HG03432 (cell line): ENCODE data around the gene QSOX2.

Source experiments
- ATAC-seq: cut with Tn5 transposase; IDR thresholded peaks from one replicate; pipeline ENCODE4 v1.9.1; 2021; ENCODE audit warnings: mild to moderate bottlenecking, moderate library complexity; ENCODE audit not compliant: unreplicated experiment

QSOX2 gene

GRCh38 chr9:136253246-136254130 lies 7.9 kb upstream of the QSOX2 start:
- ATAC-seq, result no peak

GRCh38 chr9:136252846-136253245 lies 7.2 kb upstream of the QSOX2 start:
- no peak for ATAC-seq

- no peak for ATAC-seq
Observed at GRCh38 chr9:136252281-136252680, 6.7 kb upstream of the QSOX2 start.

GRCh38 chr9:136251264-136252115 lies 5.9 kb upstream of the QSOX2 start:
- no peak for ATAC-seq

GRCh38 chr9:136250676-136251075 lies 5.1 kb upstream of the QSOX2 start:
- no peak for ATAC-seq

DNA sequence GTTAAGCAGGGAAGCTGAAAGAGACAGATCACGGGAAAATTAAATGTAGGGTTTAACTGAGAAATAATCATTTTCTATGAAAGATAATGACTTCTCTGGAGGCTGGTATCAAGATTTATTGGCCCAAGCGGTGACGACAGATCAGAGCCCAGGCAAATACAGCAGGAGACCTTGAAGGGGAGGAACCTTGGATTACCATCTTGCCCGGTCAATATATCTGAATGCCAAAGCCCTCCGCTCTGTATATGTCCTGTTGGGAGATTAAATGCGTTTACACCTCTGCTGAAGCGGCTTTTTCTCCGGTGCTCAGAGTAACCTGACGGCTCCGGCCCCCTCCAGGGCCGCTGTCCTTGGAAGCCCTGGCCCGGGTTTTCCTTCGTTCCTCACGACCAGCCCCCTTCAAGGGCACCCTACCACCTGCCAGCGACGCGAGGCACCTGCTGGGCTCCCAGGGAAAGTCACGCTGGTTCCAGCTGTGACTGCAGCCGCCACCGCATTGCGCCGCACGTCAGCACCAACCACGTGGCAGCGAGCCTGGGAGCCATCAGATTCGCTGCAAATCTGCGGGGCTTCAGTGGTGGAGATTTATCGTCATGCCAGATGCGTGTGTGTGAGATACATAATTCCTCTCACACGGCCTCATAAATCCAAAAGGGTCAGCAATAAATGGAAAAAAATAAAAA lies 4.4 kb upstream of the QSOX2 start:
- no peak for ATAC-seq

DNA sequence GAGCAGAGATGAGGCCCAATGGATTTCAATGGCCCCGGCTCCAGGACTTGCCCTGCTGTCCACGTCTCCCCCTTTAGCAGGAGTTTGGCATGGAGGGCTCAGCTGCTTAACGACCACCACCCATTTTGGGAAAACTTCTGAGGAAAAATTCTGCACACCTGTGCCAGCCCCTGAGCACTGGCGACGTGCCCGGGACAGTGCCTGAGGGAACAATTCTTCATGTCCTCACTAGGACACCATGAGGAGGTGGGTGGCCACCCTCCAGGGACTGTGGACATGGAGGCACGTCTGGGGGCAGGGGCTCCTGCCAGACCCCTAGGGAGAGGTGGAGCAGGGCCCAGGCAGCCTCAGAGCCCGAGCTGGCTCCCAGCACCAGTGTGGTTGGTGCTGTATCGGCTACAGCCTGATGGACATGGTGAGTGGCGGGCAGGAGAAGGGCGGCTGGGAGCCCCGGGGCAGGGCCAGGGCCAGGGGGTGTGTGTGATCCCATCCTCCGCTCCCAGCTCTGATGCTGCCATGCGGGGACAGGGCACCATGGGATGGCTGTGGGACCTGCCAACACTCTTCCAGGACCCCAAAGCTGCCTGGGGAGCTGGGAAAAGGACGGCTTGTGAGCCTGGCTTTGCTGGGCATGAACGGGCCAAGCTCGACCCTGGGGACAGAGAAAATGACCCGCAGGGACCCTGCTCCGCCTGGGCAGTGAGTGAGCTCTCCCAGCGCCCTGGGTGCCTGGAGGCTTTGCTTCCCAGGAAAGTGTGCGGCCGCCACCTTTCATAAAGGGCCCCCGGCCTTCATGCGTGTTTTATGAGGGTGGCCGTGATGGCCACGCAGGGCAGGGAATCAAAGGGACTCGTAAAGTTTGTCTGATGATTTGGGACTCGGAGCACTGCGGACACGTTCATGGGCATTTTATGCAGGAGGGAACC lies 3.6 kb upstream of the QSOX2 start:
- ATAC-seq, result no peak

DNA sequence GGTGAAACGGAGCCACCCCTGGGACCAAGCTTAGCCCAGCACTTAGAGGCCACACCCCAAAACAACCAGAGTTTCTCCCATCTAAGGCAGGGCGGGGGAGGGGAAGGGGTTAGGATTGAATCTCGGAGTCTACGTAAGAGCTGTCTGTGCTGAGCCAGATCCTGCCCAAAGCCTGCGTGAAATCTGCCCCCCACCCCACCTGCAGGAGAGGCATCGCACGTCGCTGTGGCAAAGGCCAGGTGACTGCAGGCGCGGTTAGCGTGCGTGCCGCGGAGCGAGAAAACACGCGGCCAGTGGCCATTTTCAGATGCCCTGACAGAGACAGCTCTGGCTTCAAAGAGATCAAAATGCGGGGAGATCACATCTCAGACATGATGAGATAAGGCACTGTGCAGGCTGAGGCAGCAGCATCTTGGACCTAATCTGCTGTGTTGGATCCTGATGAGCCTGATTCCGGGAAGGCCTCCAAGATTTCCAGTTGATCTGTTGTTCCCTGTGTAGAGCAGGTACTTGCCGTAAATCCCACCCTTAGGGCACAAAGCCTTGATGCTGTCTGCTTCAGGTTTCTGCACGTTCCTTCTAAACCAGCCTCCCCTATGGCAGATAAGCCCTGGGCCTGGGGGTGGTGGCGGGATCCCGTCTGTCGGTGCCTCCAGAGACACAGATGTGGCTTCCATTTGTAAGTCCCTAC lies 2.5 kb upstream of the QSOX2 start:
- no peak for ATAC-seq

GRCh38 chr9:136247551-136247916 lies 1.9 kb upstream of the QSOX2 start:
- no peak for ATAC-seq

DNA sequence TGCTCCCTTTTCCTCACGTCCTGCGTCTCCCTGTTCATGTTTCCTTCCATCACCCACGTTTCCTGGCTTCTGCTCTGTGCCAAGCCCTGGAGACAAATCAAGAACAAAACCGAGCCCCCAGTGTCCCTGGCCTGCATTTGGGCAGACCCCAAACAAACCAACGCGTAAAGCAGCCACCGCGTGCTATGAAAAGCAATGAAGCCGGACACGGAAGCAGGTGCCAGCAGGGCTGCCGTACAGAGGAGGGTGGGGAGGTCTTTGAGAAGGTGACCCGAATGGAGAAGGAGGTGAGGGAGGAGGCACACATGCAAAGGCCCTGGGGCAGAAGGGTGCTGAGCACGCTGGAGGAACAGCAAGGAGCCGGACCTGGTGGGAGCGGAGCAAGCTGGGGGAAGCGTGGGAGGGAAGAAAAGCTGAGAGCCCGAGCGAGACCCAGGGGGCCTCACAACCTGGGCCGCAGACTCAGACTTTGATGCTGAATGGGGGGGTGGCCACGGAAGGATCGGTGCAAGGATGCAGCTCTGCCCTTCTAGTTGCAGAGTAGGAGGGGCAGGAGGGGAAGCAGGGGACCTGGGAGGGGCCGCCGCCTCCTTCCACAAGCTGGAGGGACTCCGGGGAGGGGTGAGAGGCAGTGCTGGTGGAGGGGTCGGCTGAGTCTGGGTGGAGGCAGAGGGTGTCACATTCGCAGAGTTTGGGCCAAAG lies 1.4 kb upstream of the QSOX2 start:
- no peak for ATAC-seq

- no peak for ATAC-seq
Observed at GRCh38 chr9:136244969-136245218, 718 bp downstream of the QSOX2 start.

GRCh38 chr9:136244122-136244968 lies 1.3 kb downstream of the QSOX2 start:
- ATAC-seq, result peak; percentile 31

DNA sequence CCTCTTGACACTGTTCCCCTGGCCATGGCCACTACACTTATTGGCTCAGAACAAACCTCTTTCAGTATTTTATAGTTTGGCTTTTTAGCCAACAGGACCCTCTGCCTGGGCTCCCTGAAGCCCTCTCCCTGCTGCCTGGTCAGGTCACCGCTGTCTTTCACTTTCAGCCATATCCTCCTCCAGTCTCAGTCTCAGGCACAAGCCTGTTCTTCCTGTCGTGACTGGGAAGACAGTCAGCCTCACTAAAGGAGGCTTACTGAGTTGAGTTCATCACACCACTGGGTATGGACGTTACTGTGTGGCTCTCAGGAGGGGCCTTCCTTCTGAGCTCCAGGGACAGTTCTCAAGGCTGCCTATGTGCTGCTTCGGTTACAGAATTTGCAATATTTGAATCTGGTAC lies 2.0 kb downstream of the QSOX2 start:
- no peak for ATAC-seq

- ATAC-seq, result no peak
Observed at GRCh38 chr9:136242918-136243525, 2.6 kb downstream of the QSOX2 start.

DNA sequence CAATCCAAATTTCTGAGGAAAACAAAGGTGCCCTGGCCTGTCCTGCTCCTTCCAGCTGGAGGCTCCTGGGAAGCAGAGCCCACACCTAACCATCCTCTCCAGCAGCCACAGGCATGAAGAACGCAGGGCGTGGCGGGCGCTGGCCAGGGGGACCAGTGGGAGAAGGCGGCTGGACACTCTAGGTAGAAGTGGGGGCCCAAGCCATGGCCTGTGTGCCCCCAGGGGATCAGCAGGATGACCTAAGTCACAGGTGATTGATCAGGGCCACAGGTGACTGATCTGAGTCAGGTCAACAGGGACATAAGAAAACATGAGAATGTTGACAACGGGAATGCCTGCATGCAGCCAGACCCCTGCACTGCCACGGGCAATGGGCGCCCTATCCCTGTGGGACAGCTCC lies 3.4 kb downstream of the QSOX2 start:
- ATAC-seq, result no peak

DNA sequence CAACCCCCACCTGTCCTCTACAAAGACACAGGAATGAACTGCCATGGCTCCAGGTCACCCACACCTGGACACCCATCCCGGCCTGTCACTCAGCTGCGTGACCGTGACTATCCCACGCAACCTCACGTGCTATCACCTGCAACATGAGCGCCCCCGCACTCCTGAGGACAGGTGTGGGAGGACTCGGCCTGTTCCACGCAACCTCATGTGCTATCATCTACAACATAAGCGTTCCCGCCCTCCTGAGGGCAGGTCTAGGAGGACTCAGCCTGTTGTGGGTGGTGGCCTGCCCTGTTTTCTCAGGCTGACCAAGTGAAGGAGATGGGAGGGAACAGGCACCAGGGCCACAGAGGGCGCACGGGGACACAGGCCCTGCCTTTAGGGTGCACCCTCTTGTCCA lies 4.1 kb downstream of the QSOX2 start:
- ATAC-seq, result no peak

DNA sequence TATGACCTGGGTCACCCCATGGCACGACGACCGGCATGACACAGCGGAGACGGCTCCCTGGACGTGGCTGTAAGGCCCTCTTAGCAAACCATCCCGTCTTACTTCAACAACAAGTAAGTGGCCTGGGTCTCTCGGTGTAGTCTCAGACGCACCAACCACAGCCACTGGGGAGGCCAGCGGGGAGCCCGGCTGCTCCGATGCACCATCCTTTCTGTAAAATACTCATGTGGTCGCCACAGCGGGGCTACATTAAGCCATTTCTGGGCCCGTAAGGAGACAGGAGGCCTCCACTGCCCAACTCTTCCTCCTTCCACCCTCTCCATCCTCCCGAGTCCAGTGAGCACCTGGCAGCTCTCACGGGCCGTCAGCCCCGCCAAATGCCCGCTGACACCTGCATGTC lies 4.7 kb downstream of the QSOX2 start:
- no peak for ATAC-seq

- ATAC-seq, result no peak
Observed at GRCh38 chr9:136239983-136240330, 5.7 kb downstream of the QSOX2 start.
